Measurements from ENCODE around the gene S100A12.

Gene S100A12

GRCh38 chr1:153324912-153325311, 50.5 kb downstream of the S100A12 start:
- no peak for DNase-seq (ENCODE audit: low read depth)
